Activated CD4-positive, alpha-beta T cell treated with anti-CD3 and anti-CD28 coated beads, Interleukin-2, amount 50 U/mL, for 48 hours (primary cell): ENCODE data around the gene RAB11B.
A peak's percentile ranks its signal among the peaks of the same experiment; 100 is the strongest.
"Not testable (repeated sequence)": the region's sequence is repeated elsewhere in the genome, so short reads cannot be mapped to it uniquely, and the experiment has no call there.

Experiments used
- DNase-seq, 2 experiments: peaks; one replicate each; pipeline ENCODE4 v3.0.0-alpha.2; 2020

RAB11B gene

DNA sequence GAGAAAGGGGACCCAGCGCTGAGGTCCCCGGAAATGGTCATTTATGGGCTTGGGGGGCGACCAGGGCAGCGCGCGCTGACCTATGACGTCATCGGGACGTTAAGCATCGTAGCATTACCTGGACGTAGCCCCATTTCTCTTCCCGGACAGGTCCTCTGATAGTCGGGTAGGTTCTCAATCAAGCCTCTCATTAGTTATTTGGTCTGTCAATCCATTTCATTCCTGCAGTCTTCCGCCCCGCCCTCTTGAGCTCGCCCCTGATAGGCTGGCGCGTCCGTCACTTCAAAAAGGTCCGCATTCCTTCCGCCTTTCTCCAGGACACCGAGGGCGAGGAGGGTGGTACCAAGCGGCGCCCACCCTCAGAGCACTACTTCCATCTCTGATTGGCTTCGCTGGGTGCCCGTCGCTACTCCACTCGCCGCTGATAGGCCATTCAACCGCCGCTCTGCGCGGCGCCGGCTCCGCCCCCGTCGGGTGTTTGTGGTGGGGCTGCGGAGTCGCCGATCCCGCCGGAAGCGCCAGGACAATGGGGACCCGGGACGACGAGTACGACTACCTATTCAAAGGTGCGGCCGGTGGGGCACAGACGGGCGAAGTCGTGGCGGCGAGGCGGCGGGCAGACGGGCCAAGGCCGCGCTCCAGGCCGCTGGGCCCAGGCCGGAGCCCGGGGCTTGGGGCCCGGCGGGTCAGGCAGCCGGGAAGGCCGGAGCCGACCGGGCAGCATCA, at the start of gene RAB11B:
TSS of gene RAB11B (plus strand) at position 470 of the 726 bp plus-strand sequence. CDS start at position 527, 57 bp downstream.
- DNase-seq: peak; percentile 98 to 99

DNA sequence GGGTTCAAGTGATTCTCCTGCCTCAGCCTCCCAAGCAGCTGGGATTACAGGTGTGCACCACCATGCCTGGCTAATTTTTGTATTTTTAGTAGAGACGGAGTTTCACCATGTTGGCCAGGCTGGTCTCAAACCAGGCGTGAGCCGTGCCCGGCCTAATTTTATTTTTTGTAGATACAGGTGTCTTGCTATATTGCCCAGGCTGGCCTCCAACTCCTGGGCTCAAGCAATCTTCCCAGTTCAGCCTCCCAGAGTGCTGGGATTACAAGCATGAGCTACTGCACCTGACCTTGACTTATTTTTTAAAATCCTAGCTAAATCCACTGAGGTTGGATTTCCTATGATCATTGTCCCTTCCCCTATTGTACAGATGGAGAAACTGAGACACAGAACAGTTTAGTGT, 48.7 kb upstream of the RAB11B start:
- not testable (repeated sequence) for DNase-seq

DNA sequence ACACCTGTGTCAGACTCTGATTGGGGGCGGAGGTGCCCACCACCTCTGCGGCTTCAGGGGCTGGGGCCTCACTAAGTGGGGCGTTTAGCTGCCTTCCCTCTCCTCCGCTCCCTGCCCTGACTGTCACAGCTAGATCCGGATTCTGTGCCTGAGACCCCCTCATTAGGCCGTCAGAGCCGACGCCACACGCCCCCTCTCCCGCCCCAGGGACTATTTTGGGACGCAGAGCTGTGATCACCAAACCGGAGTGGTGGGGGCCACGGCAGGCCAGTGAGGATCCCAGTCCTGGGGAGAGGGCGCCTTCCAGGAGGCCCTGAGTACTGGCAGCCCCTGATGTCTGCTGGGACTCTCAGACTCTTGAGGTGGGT, 47.9 kb upstream of the RAB11B start:
- no peak for DNase-seq

DNA sequence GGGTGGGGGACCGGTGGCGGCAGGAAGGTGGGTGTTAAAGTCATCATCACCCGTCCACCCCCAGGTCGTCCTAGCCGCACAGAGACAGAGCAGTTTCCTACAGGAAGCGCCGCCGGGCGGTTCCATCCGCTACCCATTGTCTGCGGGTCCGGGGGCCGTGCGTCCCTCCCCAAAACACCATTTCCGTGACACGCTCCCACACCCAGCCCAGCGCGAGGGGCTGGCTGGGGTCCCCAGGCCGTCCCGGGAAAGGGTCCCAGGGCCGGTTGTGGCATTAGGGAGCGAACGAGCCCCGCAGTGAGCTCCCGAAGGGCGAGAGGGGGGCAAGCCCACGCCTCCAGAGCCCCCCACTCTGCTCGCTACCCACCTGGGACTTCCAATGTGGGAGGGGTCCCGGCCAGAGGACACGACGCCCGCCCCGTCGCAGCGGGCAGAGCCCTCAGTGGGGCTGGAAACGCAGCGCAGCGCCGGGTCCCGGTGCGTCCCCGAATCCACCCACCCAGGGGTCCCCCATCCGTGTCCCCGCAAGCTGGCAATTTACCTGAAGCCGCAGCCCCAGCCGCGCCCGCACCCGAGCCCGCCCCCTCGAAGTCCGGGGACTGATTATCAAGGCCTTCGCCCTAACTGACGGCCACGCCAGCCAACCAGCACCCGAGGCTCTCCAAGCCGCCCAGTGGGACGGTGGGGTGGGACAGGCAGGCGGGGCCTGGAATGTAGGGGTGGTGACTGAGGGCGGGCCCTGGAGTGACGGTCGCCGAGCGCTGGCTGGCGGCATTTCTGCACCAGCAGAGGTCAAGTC, 47.3 kb upstream of the RAB11B start, which contains the start of gene KANK3:
TSS of gene KANK3 (minus strand) at position 579 of the 799 bp plus-strand sequence. CDS start 5,434 bp downstream, outside the sequence.
- DNase-seq: peak; percentile 95 to 96

DNA sequence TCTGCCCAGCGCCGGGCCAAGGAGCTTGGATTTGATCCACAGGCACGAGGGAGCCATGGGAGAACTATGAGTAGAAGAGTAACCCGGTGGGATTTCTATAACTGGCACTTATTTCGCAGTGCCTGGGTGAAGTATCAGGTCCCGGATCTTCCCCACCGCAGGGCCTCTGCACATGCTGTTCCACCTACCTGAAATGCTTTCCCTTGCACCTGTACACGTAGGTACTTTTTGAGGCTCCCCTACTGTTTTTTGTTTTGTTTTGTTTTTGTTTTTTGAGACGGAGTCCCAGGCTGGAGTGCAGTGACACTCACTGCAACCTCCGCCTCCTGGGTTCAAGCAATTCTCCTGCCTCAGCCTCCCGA, 46.7 kb upstream of the RAB11B start:
- DNase-seq: no peak

DNA sequence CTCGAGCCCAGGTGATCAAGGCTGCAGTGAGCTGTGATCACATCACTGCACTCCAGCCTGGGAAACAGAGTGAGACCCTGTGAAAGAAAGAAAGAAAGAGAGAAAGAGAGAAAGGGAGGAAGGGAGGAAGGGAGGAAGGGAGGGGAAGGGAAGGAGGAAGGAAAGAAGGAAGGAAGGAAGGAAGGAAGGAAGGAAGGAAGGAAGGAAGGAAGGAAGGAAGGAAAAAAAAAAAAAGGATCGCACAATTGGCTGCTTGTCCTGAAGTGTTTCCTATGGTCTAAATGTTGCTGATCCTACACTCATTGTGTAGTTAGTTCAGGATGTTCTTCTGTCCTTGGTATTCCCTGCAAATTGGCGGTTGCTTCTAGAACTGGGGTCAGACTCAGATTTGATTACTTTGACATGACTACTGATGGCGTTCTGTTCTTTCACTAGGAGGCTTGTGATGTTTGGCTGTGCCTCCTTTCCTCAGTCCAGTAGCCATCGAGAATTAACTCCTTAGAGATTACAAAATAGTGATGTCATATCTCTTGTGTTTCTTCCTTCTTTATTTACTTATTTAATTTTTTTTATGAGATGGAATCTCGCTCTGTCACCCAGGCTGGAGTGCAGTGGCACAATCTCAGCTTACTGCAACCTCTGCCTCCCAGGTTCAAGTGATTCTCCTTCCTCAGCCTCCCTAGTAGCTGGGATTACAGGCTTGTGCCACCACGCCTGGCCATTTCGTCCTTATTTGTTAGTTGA, 40.4 kb upstream of the RAB11B start:
- DNase-seq: not testable (repeated sequence)

DNA sequence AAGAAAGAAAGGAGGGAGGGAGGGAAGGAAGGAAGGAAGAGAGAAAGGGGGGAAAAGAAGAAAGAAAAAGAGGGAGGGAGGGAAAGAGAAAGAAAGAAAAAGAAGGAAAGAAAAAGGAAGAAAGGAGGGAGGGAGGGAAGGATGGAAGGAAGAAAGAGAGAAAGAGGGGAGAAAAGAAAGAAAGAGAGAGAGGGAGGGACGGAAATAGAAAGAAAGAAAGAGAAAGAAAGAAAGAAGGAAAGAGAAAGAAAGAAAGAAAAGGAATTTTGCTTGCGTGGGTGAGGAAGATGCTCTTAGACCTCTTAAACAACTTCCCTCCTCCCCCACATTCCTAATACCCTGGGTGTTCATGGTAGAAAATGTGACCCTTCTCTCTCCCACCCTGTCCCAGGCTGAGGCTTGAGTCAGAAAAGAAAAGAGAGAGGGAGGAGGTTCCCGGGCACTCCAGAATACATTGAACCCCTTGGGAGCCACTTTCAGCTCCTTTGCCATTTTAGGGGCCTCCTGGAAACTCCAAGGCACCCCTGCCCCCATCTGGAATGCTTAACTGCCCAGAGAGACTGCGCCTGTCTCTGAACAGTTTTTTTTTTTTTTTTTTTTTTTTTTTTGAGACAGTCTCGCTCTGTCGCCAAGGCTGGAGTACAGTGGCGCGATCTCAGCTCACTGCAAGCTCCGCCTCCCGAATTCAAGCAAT, 37.9 kb upstream of the RAB11B start:
- DNase-seq: no peak

DNA sequence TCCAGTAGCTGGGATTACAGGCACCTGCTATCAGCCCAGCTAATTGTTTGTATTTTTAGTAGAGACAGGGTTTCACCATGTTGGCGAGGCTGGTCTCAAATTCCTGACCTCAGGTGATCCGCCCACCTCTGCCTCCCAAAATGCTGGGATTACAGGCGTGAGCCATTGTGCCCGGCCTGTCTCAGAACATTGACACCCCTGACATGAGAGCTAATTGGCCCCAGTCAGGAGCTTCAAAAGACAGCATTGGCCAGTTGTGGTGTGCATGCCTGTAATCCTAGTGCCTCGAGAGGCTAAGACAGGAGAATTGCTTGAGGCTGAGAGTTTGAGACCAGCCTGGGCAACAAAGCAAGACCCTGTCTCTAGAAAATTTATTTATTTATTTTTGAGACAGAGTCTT, 37.3 kb upstream of the RAB11B start:
- DNase-seq: not testable (repeated sequence)

DNA sequence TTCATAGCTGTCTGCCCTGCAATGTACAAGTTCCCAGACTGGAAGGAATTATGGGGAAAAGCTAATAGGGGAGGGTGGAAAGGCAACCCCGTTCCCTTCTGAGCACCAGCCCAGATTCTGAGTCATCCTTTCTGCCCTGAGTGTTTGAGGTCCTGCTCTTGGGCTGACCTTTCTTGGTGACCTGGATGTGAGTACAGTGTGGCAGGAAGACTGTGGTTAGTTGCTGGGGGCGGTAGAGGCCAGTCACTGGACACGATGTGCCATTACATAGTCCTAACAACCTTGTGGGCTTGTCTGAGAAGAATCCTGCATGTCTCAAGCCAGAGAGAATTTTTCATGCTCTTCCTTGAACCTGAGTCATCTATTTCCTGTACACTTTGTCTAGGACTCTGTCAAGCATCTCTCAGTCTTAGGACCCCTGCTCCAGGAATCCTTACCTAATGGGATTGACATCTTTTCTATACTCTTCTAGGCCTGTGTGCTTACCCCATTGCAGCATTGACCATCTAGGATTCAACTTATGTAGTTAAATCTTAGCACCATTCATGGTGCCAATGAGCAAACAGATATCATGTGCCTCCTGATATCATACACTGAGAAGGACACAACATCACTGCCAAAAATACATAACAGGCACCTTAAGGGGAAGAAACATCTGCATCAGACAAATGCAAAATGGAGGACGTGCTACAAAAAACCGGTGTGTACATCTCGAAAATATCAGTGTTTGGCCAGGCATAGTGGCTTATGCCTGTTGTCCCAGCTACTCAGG, 34.3 kb upstream of the RAB11B start:
- no peak for DNase-seq

DNA sequence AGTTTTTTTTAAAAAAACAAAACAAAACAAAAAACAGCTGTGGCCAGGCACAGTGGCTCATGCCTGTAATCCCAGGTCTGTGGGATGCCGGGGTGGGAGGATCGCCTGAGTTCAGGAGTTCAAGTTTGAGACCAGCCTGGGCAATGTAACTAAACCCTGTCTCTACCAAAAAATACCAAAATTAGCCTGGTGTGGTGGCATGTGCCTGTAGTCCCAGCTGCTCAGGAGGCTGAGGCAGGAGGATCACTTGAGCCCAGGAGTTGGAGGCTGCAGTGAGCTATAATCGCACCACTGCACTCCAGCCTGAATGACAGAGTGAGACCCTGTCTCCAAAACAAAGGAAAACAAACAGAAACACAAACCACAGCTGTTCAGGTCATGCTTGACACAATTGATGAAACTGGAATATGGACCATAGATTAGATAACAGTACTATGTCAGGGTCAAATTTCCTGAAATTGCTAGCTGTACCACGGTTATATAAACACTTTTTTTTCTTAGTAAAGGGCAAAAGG, 33.1 kb upstream of the RAB11B start:
- DNase-seq: no peak

DNA sequence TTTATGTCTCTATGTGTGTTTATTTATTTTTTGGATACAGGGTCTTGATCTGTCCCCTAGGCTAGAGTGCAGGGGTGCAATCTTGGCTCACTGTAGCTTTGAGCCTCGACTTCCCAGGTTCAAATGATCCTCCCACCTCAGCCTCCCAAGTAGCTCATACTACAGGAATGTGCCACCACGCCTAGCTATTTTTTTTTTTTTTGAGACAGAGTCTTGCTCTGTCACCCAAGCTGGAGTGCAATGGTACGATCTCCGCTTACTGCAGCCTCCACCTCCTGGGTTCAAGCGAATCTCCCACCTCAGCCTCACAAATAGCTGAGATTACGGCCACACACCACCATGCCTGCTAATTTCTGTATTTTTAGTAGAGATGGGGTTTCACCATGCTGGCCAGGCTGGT, 31.2 kb upstream of the RAB11B start:
- no peak for DNase-seq

DNA sequence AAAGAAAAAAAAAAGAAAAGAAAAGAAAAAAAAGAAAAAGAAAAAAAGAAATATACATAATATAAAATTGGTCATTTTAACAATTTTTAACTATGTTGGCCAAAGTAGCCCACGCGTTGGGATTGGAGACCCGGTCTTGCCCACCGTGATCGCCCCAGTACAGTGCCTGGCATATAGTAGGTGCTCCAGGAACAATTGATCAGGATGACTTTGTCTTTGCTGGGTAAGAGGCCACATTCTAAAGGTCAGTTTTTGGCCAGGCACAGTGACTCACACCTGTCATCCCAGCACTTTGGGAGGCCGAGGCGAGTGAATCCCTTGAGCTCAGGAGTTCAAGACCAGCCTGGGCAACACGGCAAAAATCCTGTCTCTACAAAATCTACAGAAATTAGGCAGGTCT, 30.0 kb upstream of the RAB11B start:
- DNase-seq: no peak

DNA sequence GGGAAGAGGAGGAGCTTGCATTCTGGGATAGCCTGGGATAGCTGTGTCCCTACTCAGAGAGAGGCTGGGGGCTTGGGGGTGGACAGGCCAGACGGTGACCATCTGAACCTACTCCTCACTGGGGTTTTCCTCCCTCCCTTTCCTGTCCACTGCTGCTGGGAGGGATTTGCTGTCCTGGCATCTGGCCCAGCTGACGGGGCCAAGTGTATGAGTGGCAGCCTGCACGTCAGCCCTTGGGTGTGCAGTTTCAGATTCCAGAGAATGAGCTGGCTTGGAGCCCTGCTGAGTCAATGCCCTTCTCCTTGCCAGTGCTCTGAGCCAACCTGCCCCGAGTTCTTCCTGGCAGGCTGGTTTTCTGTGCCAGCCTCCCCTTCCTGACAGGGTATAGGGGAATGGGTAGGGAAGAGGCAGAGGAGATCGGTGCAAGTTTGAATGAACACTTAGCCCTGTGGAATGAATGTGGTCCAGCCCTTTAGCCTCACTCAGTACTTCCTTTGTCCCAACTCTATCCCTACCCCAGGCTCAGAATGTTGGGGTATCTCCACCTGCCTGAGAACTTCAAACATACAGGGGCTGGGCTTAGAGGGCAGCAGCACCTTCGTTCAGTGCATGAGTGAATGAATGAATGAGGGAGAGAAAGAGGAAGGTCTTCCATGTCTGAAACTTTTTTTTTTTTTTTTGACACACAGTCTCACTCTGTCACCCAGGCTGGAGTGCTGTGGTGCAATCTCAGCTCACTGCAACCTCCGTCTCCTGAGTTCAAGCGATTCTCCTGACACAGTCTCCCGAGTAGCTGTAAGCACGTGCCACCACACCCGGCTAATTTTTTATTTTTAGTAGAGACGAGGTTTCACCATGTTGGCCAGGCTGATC, 28.0 kb upstream of the RAB11B start:
- DNase-seq: peak; percentile 52 to 64

DNA sequence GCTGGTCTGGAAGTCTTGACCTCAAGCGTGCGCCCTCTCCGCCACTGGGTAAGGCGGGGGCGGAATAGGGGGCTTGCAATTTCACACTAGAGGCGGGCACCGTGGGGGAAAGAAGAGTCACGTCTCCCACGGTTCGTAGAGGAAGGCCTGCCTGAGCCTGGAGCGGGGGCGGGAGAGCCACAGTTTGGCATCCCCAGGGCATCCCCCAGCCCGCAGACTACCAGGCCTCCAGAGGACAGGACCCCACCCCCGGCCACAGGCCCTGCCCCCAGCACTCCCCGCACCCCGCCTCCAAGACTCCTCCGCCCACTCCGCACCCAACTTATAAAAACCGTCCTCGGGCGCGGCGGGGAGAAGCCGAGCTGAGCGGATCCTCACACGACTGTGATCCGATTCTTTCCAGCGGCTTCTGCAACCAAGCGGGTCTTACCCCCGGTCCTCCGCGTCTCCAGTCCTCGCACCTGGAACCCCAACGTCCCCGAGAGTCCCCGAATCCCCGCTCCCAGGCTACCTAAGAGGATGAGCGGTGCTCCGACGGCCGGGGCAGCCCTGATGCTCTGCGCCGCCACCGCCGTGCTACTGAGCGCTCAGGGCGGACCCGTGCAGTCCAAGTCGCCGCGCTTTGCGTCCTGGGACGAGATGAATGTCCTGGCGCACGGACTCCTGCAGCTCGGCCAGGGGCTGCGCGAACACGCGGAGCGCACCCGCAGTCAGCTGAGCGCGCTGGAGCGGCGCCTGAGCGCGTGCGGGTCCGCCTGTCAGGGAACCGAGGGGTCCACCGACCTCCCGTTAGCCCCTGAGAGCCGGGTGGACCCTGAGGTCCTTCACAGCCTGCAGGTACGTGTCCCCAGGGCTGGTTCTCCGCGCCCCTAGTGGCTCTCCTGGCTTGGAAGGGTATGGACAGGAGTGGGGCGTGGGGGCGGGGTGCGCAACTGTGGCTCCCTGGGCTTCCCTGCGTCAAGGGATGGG, 26.1 kb upstream of the RAB11B start, which contains the start of gene ANGPTL4:
TSS of gene ANGPTL4 (plus strand) at position 353 of the 969 bp plus-strand sequence. CDS start at position 520, 167 bp downstream.
- DNase-seq: peak; percentile 82 to 86

DNA sequence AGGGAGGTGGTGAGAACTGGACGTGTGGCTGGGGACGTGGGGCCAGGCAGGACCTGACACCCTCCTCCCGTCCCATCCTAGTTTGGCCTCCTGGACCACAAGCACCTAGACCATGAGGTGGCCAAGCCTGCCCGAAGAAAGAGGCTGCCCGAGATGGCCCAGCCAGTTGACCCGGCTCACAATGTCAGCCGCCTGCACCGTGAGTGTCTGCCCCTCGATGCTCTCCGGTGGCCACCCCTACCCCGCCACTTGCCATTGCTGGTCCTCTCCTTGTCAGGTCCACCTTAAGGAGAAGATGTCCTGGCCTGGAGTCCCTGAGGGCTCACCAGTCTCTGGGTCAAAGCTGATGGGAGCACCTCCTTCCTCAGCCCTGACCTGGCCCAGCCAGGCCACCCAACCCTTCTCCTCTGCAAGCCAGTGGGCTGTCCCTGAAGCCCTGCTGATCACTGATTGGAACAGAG, 24.0 kb upstream of the RAB11B start:
- no peak for DNase-seq

DNA sequence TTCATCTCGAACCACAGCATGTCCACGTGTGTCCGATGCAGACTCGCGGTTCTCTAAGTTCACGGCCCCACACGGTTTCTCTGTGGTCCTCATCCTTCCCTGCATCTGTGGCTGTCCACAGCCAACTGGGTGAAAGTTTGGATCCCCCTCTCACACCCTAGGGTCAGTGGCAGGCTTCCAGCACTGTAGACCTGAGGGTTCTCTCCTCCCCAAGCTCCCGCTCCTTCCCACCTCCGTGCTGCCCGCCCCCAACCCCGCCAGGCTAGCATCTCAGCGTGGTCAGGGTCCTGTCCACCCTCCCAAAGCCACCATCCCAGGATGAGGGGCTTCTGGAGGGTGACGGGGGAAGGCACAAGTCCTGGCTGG, 23.2 kb upstream of the RAB11B start:
- no peak for DNase-seq

DNA sequence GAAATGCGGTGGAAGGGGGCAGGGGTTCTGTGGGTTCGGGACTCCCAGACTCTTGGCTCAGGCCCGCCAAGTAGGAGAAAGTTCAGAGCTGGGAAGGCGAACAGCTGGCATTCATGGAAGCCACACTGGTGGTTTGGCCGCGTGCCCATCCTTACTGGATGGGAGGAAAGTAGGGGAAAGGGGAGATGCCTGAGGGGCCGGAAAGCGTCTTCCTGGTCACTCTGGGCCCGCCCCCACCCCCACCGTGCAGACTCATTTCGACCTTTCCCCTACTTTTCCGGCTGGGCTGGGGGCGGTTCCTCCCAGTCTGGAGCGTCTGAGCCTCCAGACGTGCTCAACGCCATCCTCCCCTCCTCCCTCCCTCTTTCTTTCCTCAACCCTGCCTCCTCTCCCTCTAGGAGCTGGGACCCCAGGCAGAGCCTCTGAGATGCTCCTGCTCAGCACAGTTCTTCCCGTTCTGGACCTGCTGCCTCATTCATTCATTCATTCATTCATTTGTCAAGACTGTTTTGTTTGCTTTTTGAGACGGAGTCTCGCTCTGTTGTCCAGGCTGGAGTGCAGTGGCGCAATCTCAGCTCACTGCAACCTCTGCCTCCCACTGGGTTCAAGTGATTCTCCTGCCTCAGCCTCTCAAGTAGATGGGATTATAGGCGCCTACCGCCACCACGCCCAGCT, 22.7 kb upstream of the RAB11B start:
- DNase-seq: no peak

DNA sequence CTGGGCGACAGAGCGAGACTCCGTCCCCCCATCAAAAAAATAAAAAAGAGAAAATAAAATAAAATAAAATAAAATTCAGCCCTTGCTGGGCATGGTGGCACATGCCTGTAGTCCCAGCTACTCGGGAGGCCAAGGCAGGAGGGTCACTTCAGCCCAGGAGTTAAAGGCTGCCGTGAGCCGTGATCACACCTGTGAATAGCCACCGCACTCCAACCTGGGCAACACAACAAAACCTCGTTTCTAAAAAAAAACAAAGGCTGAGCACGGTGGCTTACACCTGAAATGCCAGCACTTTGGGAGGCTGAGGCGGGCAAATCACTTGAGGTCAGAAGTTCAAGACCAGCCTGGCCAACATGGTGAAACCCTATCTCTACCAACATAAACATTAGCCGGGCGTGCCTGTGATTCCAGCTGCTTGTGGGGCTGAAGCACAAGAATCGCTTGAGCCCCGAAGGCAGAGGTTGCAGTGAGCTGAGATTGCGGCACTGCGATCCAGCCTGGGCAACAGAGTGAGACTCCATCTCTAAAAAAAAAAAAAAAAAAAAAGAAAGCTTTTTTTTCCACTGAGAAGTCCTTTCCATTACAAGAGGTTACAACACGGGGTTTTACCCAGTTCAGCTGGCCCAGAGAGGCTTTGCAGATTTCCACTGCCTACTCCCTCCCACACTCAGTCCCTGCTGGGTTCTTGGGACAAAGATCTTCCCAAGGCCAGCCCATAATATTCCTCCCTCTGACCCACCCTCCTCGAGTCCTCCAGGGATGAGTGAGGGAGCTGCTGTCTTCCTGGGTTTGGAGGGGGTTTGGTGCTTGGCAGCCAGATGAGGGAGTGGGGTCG, 19.8 kb upstream of the RAB11B start:
- DNase-seq: no peak
